ENCODE results near the gene ATP8A2.

DNA sequence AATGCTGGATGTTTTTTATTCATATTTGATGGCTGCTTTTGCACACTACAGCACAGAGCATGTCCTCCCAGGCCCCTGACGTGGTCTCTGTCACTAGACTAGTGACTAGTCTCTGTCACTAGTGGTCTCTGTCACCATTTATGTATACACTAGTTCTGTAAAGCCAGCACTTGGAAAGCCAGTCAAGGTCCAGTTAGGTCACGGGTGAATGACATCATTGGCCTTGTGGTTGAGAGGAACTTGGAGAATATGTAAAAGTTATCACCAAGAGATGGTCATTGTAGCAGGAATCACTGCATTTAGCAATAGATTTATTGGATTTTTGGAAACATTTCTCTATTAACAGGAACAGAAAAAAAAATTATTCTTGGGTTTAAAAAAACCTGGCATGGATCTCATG lies 607.2 kb downstream of the ATP8A2 start:
- TF ChIP-seq, protein P1, sequence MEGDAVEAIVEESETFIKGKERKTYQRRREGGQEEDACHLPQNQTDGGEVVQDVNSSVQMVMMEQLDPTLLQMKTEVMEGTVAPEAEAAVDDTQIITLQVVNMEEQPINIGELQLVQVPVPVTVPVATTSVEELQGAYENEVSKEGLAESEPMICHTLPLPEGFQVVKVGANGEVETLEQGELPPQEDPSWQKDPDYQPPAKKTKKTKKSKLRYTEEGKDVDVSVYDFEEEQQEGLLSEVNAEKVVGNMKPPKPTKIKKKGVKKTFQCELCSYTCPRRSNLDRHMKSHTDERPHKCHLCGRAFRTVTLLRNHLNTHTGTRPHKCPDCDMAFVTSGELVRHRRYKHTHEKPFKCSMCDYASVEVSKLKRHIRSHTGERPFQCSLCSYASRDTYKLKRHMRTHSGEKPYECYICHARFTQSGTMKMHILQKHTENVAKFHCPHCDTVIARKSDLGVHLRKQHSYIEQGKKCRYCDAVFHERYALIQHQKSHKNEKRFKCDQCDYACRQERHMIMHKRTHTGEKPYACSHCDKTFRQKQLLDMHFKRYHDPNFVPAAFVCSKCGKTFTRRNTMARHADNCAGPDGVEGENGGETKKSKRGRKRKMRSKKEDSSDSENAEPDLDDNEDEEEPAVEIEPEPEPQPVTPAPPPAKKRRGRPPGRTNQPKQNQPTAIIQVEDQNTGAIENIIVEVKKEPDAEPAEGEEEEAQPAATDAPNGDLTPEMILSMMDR (IDR thresholded peaks at IDR 0.05), result no peak
- TF ChIP-seq POLR2A (IDR thresholded peaks at IDR 0.05) (no peak), POLR2AphosphoS5 (IDR thresholded peaks at IDR 0.05) (no peak)
